PC-3 (cell line): ENCODE results near the gene TUBGCP3.

ENCODE experiments used
- CTCF ChIP-seq: fragments of 300-600 bp; sonication (generic); conservative IDR thresholded peaks from 2 replicates; pipeline ENCODE4 v1.5.1; 2017; ENCODE audit warnings: antibody characterized with exemption, low read depth, mild to moderate bottlenecking, low read length
- EZH2 ChIP-seq: fragments of 300-600 bp; sonication (generic); IDR thresholded peaks from one replicate; pipeline ENCODE4 v1.6.1; 2017; ENCODE audit warnings: antibody characterized with exemption, mild to moderate bottlenecking, low read length; ENCODE audit not compliant: unreplicated experiment
- EZH2phosphoT487 ChIP-seq: fragments of 300-600 bp; sonication (generic); IDR thresholded peaks from 2 replicates; pipeline ENCODE4 v1.6.1; 2018; ENCODE audit warnings: mild to moderate bottlenecking, antibody characterized with exemption, low read length, borderline replicate concordance

GRCh38 chr13:112602189-112602588 lies 14.2 kb upstream of the TUBGCP3 start:
- TF ChIP-seq CTCF (no peak), EZH2 (no peak), EZH2phosphoT487 (no peak)
